Naive B cell (primary cell): ENCODE results near the gene NOBOX. TPM values are rescaled to one million over a fixed set of nuclear protein-coding genes. Genes with fewer than 3 reads are reported as not detected.
"Not testable (repeated sequence)": the region's sequence is repeated elsewhere in the genome, so short reads cannot be mapped to it uniquely, and the experiment has no call there.

Experiments used
- ATAC-seq, 2 donors: fragments of 150-1000 bp; cut with Tn5 transposase; 2 replicates each; pipeline ENCODE4 v1.10.0; 2021; ENCODE audit warnings: low read depth in 2 of 2, mild to moderate bottlenecking in 2 of 2, moderate library complexity in 2 of 2
- DNase-seq: peaks from one replicate; pipeline ENCODE4 v3.0.0; 2022
- H3K27ac Mint-ChIP-seq, 6 donors: one replicate each; pipeline ENCODE4 v1.8.0; 2020 to 2022; ENCODE audit warnings: mild to moderate bottlenecking in 6 of 6, mixed read lengths in 6 of 6, moderate library complexity in 5 of 6, inconsistent platforms in 2 of 6
- H3K27me3 Mint-ChIP-seq, 3 donors: one replicate each; pipeline ENCODE4 v1.8.0; 2021 to 2022; ENCODE audit warnings: mixed read lengths in 3 of 3, mild to moderate bottlenecking in 1 of 3
- H3K36me3 Mint-ChIP-seq, 2 donors: one replicate each; pipeline ENCODE4 v1.8.0; 2020 to 2022; ENCODE audit warnings: mixed read lengths in 2 of 2, inconsistent platforms in 1 of 2, mild to moderate bottlenecking in 1 of 2
- H3K4me1 Mint-ChIP-seq, 3 donors: one replicate each; pipeline ENCODE4 v1.8.0; 2020 to 2022; ENCODE audit warnings: mixed read lengths in 3 of 3, inconsistent platforms in 1 of 3, mild to moderate bottlenecking in 1 of 3, moderate library complexity in 1 of 3
- H3K4me3 Mint-ChIP-seq, 8 donors: one replicate each; pipeline ENCODE4 v1.8.0; 2020 to 2022; ENCODE audit warnings: mild to moderate bottlenecking in 8 of 8, mixed read lengths in 8 of 8, moderate library complexity in 8 of 8, inconsistent platforms in 2 of 8
- H3K9me3 Mint-ChIP-seq, 7 donors: one replicate each; pipeline ENCODE4 v1.8.0; 2020 to 2022; ENCODE audit warnings: mixed read lengths in 7 of 7, mild to moderate bottlenecking in 5 of 7, inconsistent platforms in 2 of 7, moderate library complexity in 1 of 7
- polyA plus RNA-seq, 6 donors: library from polyadenylated mRNA; unstranded; fragments of 300-500 nt; fragmentation: Illumina TruSeq; gene quantifications; one replicate each; pipeline ENCODE4 v1.2.3, GENCODE V29; 2021; ENCODE audit warnings: low read depth in 6 of 6

Gene NOBOX
- polyA plus RNA-seq, 6 donors from 2014 or later: not detected

DNA sequence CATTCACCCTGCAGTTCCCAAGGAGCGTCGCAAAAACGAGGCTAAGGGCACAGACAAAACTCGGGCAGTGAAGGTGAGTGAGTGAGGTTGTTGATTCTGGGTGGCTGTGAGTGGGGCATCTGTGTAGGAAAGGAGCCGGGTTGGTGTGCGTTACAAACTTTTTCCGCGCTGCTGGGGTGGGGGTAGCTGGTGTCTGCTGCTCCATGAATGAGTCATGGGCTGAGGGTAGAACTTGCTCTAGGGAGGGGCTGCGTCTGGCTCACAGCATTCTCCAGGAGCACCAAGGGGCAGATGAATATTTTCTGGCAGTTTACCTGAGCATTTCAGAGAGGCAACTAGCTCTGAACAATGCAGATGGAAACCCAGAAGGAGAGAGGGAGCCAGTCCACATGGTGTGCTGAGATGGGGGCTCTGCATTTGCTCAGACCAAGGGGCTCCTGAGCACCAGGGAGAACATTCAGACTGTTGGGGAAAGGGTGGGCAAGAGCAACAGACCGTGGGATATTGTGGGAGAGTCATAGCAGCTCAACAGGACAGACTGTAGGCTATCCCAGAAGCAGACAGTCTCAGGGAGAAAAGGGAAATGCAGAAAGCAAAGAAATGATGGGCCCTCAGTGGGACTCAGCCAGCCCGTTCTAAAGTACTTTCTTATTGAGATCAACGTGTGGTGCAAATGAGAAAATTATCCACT is 18.8 kb downstream of the NOBOX start:
- H3K27me3 Mint-ChIP-seq: no peaks in the 10 kb centered on the region
- H3K4me1 Mint-ChIP-seq: peaks cover 14% of the 10 kb centered on the region in 3 donors
- H3K36me3 Mint-ChIP-seq: peaks cover 0 to 5% of the 10 kb centered on the region in 2 donors
- H3K27ac Mint-ChIP-seq: peak overlapping the region in 4 of 6 donors; percentile 9 to 78 (median 26)
- DNase-seq (no peak), ATAC-seq (no peak)
- no peak overlapping the region for H3K4me3 Mint-ChIP-seq
- H3K9me3 Mint-ChIP-seq: no peaks in the 10 kb centered on the region

DNA sequence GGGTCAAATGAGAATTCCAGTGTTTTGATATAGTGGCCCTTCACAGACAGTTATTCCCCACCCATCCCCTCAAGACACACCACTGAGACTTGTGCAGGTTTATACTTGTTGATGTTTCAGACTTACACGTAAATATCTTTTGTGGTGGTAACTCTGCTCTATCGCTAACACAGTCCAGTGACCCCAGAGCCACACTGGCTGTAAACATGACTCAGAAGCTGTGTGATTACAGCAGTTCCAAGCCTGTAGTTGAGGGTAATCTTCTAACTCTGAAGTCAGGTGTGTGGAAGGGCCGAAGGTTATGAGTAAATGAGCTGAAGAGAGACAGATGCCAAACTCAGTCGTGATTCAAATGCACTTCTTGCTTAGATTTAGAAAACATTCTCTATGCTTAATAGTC is 19.4 kb downstream of the NOBOX start:
- Mint-ChIP-seq H3K27ac (peak overlapping the region in 4 of 6 donors; percentile 9 to 78 (median 32)), H3K36me3 (peaks cover 0 to 5% of the 10 kb centered on the region in 2 donors), H3K9me3 (no peaks in the 10 kb centered on the region), H3K4me1 (peaks cover 14% of the 10 kb centered on the region in 3 donors), H3K4me3 (peak overlapping the region in 1 of 8 donors; percentile 2), H3K27me3 (no peaks in the 10 kb centered on the region)
- no peak for DNase-seq
- ATAC-seq: peak in 1 of 2 donors; percentile 25

DNA sequence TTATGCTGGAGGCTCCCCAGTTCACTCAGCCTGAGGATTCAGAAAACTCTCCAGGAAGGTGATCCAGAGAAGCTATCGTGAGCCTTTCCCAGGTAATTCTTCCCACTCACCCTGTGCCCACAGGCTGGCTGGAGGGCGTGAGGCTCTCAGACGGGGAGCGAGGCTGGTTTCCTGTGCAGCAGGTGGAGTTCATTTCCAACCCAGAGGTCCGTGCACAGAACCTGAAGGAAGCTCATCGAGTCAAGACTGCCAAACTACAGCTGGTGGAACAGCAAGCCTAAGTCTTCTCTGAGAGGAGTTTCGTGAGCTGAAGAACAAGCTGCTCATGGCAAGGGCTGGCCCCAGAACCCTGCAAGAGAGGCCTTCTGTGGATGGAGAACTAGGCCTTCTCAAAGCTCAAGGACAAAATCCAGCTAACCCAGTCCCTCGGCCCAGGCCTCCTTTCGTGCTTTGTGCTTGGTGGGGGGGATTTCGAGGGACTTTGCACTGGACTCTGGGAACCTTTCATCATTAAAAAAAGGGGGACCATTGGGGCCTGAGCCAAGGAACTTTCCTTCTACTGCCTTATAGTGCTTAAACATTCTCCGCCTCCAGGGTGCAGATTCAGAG is 23.6 kb downstream of the NOBOX start:
- peaks cover 0 to 1% (median 0%) of the 10 kb centered on the region in 7 donors for H3K9me3 Mint-ChIP-seq
- peaks cover 12 to 15% of the 10 kb centered on the region in 2 donors for H3K36me3 Mint-ChIP-seq
- no peaks in the 10 kb centered on the region for H3K27me3 Mint-ChIP-seq
- H3K27ac Mint-ChIP-seq: no peak overlapping the region
- ATAC-seq (no peak), DNase-seq (no peak)
- no peak overlapping the region for H3K4me3 Mint-ChIP-seq
- peaks cover 9 to 18% (median 14%) of the 10 kb centered on the region in 3 donors for H3K4me1 Mint-ChIP-seq

DNA sequence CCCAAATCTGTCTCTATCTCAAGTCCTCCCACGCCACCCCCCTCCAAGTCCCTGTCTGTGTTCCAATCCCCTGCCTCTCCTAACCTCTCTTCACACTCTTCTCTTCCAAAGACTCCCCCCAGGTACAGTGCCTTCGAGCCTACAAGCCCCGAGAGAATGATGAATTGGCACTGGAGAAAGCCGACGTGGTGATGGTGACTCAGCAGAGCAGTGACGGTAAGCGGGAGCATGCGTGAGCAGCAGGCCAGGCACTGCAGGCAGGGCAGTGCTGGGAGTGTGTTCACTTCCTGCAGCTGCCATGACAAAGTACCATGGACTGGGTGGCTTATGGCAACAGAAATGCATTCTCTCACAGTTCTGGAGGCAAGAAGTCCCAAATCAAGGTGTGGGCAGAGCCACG is 24.8 kb downstream of the NOBOX start:
- DNase-seq: no peak
- Mint-ChIP-seq H3K27ac (peak overlapping the region in 2 of 6 donors; percentile 44 to 86), H3K4me1 (peaks cover 0 to 6% (median 2%) of the 10 kb centered on the region in 3 donors), H3K9me3 (peaks cover 0 to 1% (median 0%) of the 10 kb centered on the region in 7 donors), H3K4me3 (no peak overlapping the region), H3K36me3 (peaks cover 12 to 15% of the 10 kb centered on the region in 2 donors), H3K27me3 (no peaks in the 10 kb centered on the region)
- no peak for ATAC-seq

DNA sequence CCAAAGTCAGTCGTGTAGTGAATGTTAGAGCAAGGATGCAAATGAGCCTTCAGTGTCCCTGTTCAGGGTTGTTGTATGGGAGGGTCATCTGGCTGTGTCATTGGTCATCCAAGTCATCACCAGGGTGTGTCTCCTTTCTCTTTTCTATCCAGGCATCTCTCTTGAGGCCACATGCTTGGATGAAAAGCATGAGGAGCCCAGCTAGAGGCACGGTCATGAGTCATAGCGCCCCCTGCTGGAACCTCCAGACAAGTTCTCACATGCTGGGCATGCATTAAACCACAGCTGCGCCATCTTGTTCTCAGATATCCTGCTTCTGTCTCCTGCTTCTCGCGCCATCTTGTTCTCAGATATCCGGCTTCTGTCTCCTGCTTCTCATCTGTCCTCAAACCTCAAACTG is 34.3 kb downstream of the NOBOX start:
- DNase-seq, H3K27me3 Mint-ChIP-seq, H3K4me3 Mint-ChIP-seq, H3K36me3 Mint-ChIP-seq, ATAC-seq, H3K4me1 Mint-ChIP-seq, H3K9me3 Mint-ChIP-seq, H3K27ac Mint-ChIP-seq: not testable (repeated sequence)

DNA sequence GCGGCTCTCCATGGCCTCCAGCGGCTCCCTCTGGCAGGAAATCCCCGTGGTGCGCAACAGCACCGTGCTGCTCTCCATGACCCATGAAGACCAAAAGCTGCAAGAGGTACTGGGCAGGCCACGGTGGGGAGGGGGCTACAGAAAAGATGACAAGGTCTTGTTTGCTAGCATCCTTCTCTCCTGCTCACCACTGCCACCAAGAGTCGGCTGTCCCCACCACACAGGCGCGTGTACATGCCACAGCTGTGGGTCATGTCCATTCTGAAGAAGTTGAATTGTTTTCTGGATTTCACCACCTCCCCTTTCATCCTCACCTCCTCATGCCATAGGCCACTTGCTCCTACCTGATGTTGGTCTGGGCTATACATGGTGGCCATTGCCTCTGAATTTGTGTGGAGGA is 36.2 kb downstream of the NOBOX start:
- H3K4me3 Mint-ChIP-seq, ATAC-seq, H3K27me3 Mint-ChIP-seq, H3K9me3 Mint-ChIP-seq, DNase-seq, H3K36me3 Mint-ChIP-seq, H3K27ac Mint-ChIP-seq, H3K4me1 Mint-ChIP-seq: not testable (repeated sequence)

DNA sequence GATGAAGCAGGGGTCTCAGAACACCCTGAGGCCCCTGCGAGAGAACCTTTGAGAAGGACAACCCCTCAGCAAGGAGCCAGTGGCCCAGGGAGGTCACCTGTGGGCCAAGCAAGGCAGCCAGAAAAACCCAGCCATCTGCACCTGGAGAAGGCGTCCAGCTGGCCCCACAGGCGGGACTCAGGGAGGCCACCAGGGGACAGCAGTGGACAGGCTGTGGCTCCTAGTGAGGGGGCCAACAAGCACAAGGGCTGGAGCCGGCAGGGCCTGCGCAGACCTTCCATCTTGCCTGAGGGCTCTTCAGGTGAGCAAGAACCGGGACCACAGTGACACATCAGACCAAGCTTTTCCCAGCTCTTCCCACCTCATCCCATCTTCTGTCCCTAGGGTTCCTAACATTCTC is 38.0 kb downstream of the NOBOX start:
- not testable (repeated sequence) for H3K4me1 Mint-ChIP-seq, H3K9me3 Mint-ChIP-seq, ATAC-seq, H3K4me3 Mint-ChIP-seq, H3K27ac Mint-ChIP-seq, H3K36me3 Mint-ChIP-seq, H3K27me3 Mint-ChIP-seq, DNase-seq

DNA sequence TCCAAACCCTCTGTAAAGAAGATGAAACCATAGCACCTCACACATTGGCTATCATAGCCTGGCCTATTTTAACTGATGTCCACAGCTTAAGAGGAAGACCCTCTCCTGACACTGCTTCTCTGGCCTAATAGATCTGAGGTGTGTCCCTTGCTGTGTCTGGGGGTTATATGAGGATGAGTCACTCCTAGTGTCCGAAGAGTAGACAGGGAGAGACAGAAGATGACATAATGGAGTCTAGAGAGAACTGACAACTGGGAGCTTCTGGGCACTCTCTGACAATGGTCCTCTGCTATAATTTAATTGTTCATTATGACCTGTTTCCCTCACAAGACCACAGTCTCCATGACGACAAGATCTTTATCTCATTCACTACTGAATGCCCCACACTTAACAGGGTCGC is 41.4 kb downstream of the NOBOX start:
- not testable (repeated sequence) for DNase-seq

DNA sequence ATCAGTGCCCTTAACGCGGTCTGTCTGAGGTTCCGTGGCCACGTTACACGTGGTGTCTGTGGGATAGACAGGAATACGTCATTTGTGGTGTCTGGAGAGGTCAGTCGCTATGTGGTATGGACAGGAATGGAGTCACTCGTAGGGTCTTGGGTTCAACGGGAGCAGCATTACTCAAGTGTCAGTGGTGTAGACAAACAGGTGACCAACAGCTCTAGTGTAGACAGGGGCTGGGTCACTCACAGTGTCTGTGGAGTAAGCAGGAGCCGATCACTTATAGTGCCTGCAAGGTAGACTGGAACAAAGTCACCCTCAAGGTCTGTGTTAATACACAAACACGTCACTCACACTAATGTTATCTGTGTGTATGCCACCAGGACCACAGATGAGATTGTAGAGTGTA is 46.6 kb downstream of the NOBOX start:
- H3K27ac Mint-ChIP-seq, H3K9me3 Mint-ChIP-seq, ATAC-seq, H3K27me3 Mint-ChIP-seq, H3K4me3 Mint-ChIP-seq, H3K36me3 Mint-ChIP-seq, DNase-seq: not testable (repeated sequence)
- H3K4me1 Mint-ChIP-seq: peaks cover 11 to 23% (median 11%) of the 10 kb centered on the region in 3 donors

More for the DNA sequence above, 41.4 kb downstream of the NOBOX start:
- H3K9me3 Mint-ChIP-seq, H3K4me3 Mint-ChIP-seq, H3K27me3 Mint-ChIP-seq, H3K36me3 Mint-ChIP-seq, H3K27ac Mint-ChIP-seq, H3K4me1 Mint-ChIP-seq, ATAC-seq: not testable (repeated sequence)

DNA sequence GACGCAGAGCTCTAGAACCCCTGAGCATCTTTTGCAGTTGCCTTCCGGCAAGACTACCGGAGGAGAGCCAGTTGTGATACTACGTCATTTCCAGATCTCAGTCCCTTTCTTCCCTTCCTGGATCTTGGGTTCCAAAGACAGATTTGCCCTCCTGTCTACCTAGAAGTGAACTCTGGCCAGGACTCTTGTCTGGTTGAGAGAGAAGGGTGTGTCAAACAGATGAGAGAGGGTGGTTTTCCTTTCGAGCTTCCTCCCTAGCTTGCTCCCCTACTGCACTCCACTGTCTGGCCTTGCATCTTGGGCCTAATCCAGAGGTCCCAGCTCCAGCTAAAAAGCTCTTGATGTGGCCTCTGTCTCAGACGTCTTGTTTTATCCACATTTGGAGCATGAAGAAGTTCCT is 47.3 kb downstream of the NOBOX start:
- peaks cover 11 to 23% (median 11%) of the 10 kb centered on the region in 3 donors for H3K4me1 Mint-ChIP-seq
- H3K27ac Mint-ChIP-seq, H3K9me3 Mint-ChIP-seq, DNase-seq, ATAC-seq, H3K27me3 Mint-ChIP-seq, H3K4me3 Mint-ChIP-seq, H3K36me3 Mint-ChIP-seq: not testable (repeated sequence)

DNA sequence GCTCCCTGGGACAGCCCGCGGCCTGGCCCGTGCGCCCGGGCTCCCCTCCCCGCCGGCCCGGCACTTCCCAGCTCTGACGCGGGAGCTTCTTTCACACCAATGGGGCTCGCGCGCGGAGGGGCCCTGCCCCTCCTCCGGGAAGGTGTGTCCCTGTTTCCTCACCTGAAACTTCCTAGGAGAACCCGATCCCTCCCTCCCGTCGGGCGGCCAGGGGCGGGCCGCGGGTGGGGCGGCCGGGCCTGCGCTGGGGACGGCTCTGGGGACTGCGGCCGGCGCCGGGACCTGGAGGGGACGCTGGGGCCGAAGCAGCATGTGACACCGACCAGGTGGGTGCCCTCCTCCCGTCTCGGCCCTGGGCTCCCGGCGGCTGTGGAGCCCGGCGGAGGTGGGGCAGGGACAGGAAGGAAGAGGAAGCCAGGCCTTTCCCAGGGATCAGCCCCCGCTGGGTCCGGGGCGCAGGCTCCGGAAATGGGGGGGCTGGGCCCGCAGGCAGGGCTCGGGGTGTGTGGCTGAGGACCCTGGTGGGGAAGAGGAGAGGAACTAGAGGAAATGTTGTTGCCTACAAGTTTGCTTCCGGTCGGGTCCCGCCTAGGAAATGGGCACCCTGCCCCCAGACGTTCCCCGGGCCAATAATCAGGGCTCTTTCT is 48.2 kb downstream of the NOBOX start, which contains the start of gene ARHGEF5:
ARHGEF5 (plus strand) TSS at position 227 of the 647 bp plus-strand sequence. CDS start 7,268 bp downstream, outside the sequence.
- not testable (repeated sequence) for H3K27me3 Mint-ChIP-seq, DNase-seq, H3K9me3 Mint-ChIP-seq, H3K36me3 Mint-ChIP-seq
- Mint-ChIP-seq H3K4me3 (peak within 1 kb of the TSS; percentile 83 to 94 (median 90)), H3K4me1 (peaks cover 11 to 24% (median 15%) of the 10 kb centered on the region in 3 donors), H3K27ac (peak within 1 kb of the TSS; percentile 58 to 93 (median 80))
- ATAC-seq: peak; percentile 74 to 76

DNA sequence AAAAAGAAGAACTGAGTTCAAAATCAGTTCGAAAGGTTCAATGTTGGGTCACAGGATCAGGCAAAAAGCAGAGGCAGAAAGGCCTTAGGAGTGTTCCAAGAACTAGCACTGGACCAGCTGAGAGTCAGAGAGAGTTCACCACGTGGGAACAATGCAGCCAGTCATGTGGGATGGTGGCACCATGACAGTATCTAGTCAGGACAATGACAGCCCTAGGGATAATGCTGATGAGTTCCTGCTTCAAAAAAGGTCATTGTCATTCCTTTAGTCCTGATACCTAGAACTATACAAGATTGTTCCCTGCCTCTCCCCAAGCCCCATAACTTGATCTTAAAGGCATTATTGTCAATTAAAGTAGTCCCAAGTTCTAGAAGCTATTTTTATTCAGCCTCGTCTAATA is 51.8 kb downstream of the NOBOX start:
- H3K27ac Mint-ChIP-seq, DNase-seq, H3K9me3 Mint-ChIP-seq, ATAC-seq, H3K27me3 Mint-ChIP-seq, H3K36me3 Mint-ChIP-seq: not testable (repeated sequence)
- peaks cover 11 to 20% (median 15%) of the 10 kb centered on the region in 3 donors for H3K4me1 Mint-ChIP-seq
- H3K4me3 Mint-ChIP-seq: peak overlapping the region in 2 of 8 donors; percentile 15 to 24

DNA sequence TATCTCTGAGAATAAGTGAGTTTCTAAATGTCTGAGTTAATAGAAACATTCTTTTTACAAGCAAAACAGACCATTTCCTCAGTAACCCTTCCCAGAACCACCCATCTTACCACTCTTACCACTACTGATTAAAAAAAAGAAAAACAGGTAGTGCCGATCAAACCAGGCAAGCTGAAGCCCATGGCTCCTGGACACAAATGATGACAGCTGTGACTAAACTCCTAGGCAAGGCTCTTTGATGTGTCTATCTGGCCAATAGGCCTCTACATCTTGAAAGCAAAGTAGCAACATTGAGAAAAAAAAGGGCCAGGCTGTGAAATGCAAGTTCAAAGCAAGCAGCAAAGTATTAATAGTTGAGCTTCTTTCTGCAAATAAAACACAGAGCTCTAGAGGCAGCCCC is 54.9 kb downstream of the NOBOX start:
- peaks cover 6 to 12% (median 8%) of the 10 kb centered on the region in 3 donors for H3K4me1 Mint-ChIP-seq
- not testable (repeated sequence) for H3K27ac Mint-ChIP-seq, H3K4me3 Mint-ChIP-seq, ATAC-seq, DNase-seq, H3K9me3 Mint-ChIP-seq, H3K27me3 Mint-ChIP-seq, H3K36me3 Mint-ChIP-seq
